Measurements from ENCODE around the gene ANKRD23.
"Not testable (repeated sequence)": the region's sequence is repeated elsewhere in the genome, so short reads cannot be mapped to it uniquely, and the experiment has no call there.

The ANKRD23 gene

DNA sequence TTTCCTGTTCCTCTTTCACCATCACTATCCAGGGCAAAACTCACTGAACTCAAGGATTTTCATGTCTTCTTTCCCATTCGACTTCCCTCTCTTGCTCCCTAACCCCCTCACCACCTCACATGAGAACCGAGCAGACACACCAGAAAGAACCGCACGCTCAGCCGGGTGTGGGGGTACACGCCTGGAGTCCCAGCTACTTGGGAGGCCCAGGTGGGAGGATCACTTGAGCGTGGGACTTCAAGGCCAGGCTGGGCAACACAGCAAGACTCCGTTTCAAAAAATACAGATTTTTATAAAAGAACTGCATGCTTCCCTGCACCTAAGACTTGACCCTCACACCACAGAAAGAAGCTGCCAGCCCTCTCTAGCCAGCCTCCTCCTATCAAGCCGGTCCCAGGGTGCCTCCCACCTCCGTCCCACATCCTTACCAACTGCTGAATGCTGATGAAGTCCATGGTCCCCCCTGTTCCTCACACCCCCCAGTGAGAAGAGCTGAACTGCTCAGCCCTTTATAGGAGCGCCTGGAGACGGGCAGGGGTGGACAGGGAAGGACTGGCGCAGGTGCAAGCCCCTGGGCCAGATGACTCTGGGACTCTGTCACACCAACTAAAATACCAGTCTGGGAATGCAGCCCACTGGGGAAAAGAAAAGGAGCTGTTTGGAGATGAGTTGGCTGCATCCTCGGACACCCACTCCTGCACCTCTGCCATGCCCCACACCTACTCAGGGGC, at the start of gene ANKRD23:
ANKRD23 (minus strand) TSS at position 484 of the 731 bp plus-strand sequence; CDS start at position 455, 29 bp downstream.
- no peak for DNase-seq (ENCODE audit: low spot score)

DNA sequence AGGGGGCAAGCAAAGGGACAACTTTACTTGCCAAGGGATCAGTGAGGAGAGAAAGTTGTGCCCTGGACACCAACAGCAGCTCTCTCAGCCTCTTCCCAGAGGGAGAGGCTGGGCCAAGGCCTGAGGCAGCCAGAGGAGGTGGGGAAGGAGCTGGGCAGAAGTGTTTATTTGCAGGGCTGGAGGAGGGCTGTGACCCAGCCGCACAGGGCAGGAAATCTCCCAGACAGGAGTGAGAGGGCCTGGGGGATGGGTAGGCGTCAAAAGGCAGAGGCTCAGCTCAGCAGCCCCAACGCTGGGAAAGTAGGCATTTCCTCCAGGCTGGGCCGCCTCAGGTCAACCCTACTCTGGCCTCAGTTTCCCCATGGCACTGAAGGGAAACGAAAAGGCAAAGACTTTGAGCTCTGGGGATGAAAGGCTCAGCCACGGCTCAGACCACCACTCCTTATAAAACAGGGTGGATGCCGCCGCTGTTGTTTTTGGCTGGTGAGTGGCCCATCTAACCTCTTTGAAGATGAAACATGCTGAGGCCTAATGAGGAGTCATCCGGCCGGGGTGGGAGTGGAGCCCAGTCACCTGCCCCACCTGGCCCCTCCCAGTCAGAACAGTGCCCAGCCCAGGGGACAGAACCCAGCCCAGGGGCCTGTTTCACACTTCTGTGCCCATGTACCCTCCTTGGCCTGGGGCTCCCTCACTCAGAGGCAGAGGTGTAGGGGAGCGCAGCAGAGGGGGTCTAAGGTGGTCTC, 47.9 kb upstream of the ANKRD23 start:
- DNase-seq (ENCODE audit: low spot score), result no peak

DNA sequence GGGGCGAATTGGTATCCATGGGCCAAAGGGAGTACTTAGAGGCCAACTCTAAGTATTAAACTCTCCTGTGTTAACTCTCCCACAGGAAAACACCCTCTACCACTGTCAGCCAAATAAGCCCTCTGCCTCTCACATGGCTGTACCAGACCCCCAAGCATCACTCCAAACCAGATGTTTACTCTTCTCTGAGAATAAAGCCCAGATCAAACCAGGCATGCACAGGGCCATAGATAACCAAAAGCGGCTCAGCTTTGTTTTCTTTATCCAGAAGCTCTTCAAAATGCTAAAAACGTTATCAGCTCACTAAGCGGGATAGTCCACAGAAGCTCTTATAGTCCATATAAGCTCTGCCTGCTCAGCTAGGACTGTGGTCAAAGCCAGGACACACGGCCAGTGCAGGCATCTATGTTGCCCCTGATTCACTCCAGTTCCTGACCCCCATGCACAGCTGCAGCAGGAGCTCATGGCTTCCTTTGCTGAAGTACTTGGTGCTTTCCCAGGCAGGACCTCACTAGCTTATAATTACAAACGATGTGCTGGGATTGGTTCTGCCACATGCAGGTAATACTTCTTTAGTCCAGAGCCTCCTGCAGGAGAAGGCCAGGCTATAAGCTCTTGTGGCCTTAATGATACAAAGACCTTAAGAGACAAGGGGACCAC, 47.0 kb upstream of the ANKRD23 start:
- DNase-seq (ENCODE audit: low spot score), result no peak

DNA sequence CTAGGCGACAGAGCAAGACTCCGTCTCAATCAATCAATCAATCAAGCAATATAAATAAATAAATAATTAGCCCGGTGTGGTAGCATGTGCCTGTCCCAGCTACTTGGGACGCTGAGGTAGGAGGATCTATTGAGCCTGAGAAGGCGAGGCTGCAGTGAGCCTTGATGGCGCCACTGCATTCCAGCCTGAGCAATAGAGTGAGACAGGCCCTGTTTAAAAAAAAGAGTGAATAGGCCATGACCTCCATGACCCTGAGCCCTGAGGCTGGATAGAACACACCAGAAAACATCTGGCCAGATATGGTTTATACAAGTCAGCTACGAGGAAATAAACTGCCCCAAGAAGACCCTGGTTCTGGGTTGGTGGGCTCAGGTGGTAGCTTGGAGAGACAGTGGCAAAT, 46.4 kb upstream of the ANKRD23 start:
- no peak for DNase-seq (ENCODE audit: low spot score)

DNA sequence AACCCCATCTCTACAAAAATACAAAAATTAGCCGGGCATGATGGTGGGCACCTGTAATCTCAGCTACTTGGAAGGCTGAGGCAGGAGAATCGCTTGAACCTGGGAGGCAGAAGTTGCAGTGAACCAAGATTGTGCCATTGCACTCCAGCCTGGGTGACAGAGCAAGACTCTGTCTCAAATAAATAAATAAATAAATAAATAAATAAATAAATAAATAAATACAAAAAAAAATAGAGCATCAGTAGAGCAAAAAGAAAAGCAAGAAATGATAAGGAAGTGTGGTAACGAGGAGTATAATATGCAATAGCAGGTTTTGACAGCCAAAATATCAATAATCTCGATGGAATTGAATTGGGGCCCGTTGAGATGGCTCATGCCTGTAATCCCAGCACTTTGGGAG, 45.7 kb upstream of the ANKRD23 start:
- not testable (repeated sequence) for DNase-seq (ENCODE audit: low spot score)

- no peak for DNase-seq (ENCODE audit: low spot score)
Measured at GRCh38 chr2:96888072-96889011, 44.5 kb upstream of the ANKRD23 start.

- DNase-seq (ENCODE audit: low spot score), result no peak
Measured at GRCh38 chr2:96887493-96888012, 43.7 kb upstream of the ANKRD23 start.

- DNase-seq (ENCODE audit: low spot score), result no peak
Measured at GRCh38 chr2:96885432-96886347, 41.9 kb upstream of the ANKRD23 start.

- no peak for DNase-seq (ENCODE audit: low spot score)
Measured at GRCh38 chr2:96884299-96885094, 40.7 kb upstream of the ANKRD23 start.

- no peak for DNase-seq (ENCODE audit: low spot score)
Measured at GRCh38 chr2:96883306-96883705, 39.5 kb upstream of the ANKRD23 start.

- DNase-seq (ENCODE audit: low spot score), result no peak
Measured at GRCh38 chr2:96882906-96883305, 39.1 kb upstream of the ANKRD23 start.

- DNase-seq (ENCODE audit: low spot score), result no peak
Measured at GRCh38 chr2:96882230-96882629, 38.4 kb upstream of the ANKRD23 start.

GRCh38 chr2:96881349-96882195, 37.8 kb upstream of the ANKRD23 start:
- no peak for DNase-seq (ENCODE audit: low spot score)

DNA sequence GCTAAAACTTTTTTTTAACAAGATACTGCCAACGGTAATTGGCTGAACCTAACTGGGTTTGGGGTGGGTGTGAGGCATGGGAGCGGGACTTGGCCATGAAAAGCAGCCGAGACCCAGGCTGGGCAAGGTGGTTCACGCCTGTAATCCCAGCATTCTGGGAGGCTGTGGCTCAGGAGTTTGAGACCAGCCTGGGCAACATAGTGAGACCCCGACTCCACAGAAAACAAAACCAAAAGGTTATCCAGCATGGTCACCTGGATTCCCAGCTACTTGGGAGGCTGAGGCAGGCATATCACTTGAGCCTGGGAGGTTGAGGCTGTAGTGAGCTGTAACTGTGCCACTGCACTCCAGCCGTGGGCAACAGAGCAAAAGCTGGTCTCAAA, 37.1 kb upstream of the ANKRD23 start:
- DNase-seq (ENCODE audit: low spot score), result no peak

DNA sequence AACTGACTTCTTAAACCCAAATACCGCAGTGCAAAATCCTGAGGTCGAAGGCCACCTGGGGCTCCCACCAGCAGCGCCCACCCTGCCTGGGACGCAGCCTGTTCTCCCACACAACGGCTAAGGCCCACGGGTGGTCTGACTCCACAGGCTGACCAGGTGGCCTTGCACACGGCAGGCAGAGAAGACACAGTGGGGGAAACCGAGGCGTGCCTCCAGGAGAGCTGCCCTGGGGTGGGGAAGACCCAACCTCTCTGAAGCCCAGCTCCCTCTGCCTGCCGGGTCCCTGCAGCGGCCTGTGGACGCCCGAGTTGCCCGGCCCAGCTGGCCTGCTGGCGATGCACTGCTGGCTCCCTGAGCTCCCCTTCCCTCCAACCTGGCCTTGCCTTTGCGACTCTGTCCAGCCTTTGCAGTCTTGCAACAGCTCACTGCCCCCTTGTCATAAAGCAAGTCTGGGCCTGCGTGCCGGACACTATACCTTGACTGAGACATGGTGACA, 35.8 kb upstream of the ANKRD23 start:
- no peak for DNase-seq (ENCODE audit: low spot score)

GRCh38 chr2:96878796-96879544, 35.1 kb upstream of the ANKRD23 start:
- no peak for DNase-seq (ENCODE audit: low spot score)

DNA sequence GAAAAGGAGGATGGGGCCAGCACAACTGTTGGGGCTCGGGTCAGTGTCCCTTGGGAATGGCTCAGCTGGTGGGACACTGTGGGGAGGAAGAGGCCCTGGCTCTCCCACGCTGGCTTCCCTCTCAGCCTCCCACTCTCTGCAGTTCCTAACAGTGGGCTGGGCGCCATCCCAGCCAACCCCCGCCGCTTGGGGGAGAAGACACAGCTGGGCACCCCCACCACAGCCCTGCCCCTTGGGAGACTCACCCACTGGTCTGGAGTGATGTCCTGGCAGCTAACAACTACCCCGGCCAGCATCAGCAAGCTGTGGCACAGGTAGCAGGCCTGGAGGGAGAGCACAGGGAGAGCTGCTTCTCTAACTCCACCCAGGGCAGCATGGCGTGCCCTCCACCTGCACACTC, 34.4 kb upstream of the ANKRD23 start:
- DNase-seq (ENCODE audit: low spot score), result no peak

GRCh38 chr2:96877631-96878092, 33.8 kb upstream of the ANKRD23 start:
- DNase-seq (ENCODE audit: low spot score), result no peak

Measured in LoVo (cell line).